K562 (cell line): Measurements from ENCODE around the gene ABAT. TPM values are rescaled to one million over a fixed set of nuclear protein-coding genes. Genes with fewer than 3 reads are reported as not detected.

Experiments used
- CBX1 ChIP-seq: sonication (generic); IDR thresholded peaks from 2 replicates; pipeline ENCODE4 v1.6.1; 2016; ENCODE audit warnings: antibody characterized with exemption, low read depth, mild to moderate bottlenecking
- CC2D1A ChIP-seq: fragments of 450-650 bp; IDR thresholded peaks from 2 replicates; pipeline ENCODE4 v1.6.1; 2017; ENCODE audit warnings: mild to moderate bottlenecking
- HNRNPUL1 ChIP-seq: fragments of 200-400 bp; formaldehyde crosslinking; IDR thresholded peaks from 2 replicates; pipeline ENCODE4 v1.6.1; 2017; ENCODE audit warnings: low read length
- MCM2 ChIP-seq: fragments of 450-650 bp; IDR thresholded peaks from 2 replicates; pipeline ENCODE4 v1.6.1; 2017; ENCODE audit warnings: low read depth, mild to moderate bottlenecking
- PTBP1 ChIP-seq: fragments of 200-400 bp; formaldehyde crosslinking; IDR thresholded peaks from 2 replicates; pipeline ENCODE4 v1.6.1; 2017; ENCODE audit warnings: low read depth, low read length
- RHOXF2B ChIP-seq: fragments of 250-450 bp; sonication (Bioruptor Pico); conservative IDR thresholded peaks from 2 replicates; pipeline ENCODE4 v1.5.1; 2021
- RNF219 ChIP-seq: fragments of 250-450 bp; sonication (Bioruptor Pico); IDR thresholded peaks from 2 replicates; pipeline ENCODE4 v1.5.0; 2022; ENCODE audit warnings: mild to moderate bottlenecking
- SMARCB1 ChIP-seq: IDR thresholded peaks from 2 replicates; pipeline ENCODE4 v1.6.1; 2011; ENCODE audit warnings: improper control_type of control experiment, low read depth; ENCODE audit not compliant: insufficient read length
- SRSF7 ChIP-seq: fragments of 200-400 bp; formaldehyde crosslinking; optimal IDR thresholded peaks from 2 replicates; pipeline ENCODE3; 2017; ENCODE audit warnings: mild to moderate bottlenecking, low read depth, low read length
- TAL1 ChIP-seq: fragments of 450-650 bp; IDR thresholded peaks from 2 replicates; pipeline ENCODE4 v1.6.1; 2016; ENCODE audit warnings: mild to moderate bottlenecking
- ZBTB40 ChIP-seq, 2 experiments: fragments of 450-650 bp in 1 of 2; sonication (generic) in 1 of 2; formaldehyde crosslinking in 1 of 2; IDR thresholded peaks; 2 replicates each; pipeline versions ENCODE4 v1.7.1 to v1.9.0; 2016 to 2022; ENCODE audit warnings: inconsistent platforms in 1 of 2, mild to moderate bottlenecking in 1 of 2, missing genetic modification reagents in 1 of 2
- ZBTB8A ChIP-seq: fragments of 450-650 bp; IDR thresholded peaks from 2 replicates; pipeline ENCODE4 v1.6.1; 2018; ENCODE audit warnings: mild to moderate bottlenecking, moderate library complexity; ENCODE audit not compliant: partially characterized antibody
- ZZZ3 ChIP-seq: fragments of 450-650 bp; IDR thresholded peaks from 2 replicates; pipeline ENCODE4 v1.6.1; 2016; ENCODE audit warnings: antibody characterized with exemption, mild to moderate bottlenecking, moderate library complexity
- polyA plus RNA-seq, 8 experiments: library from polyadenylated mRNA; depleted of rRNA in 4 of 8; stranded (reverse) in 5 of 8; unstranded in 3 of 8; fragments of >200 nt; fragmentation: Nextera tagmentation in 2 of 8; fragmentation: Illumina TruSeq in 1 of 8; extraction: Ambion mirVana in 2 of 8; extraction: Trizol in 1 of 8; gene quantifications; 2 replicates each; pipeline versions ENCODE4 v1.2.1 to v1.2.3, GENCODE V29; 2011 to 2014; ENCODE audit warnings: inconsistent platforms in 1 of 8, missing spikeins in 1 of 8
- total RNA-seq, 7 experiments: library from RNA; depleted of rRNA in 6 of 7; stranded (reverse); fragments of >200 nt in 6 of 7; fragmentation: Illumina TruSeq in 2 of 7; extraction: Trizol in 2 of 7; gene quantifications; 2 replicates each; pipeline versions ENCODE4 v1.2.1 to v1.2.3, GENCODE V29; 2011 to 2021; ENCODE audit warnings: low replicate concordance in 1 of 7

Gene ABAT
- total and polyA plus RNA-seq, 9 of the 15 experiments (the other 6 are each of a cell fraction or from before 2014, with no cell fraction given) = 0.01 to 0.49 (median 0.10) TPM

GRCh38 chr16:8797364-8798173 lies 123.2 kb downstream of the ABAT start, which contains the start of the genes PMM2 and TMEM186 (continued):
- peak; percentile 96 for TF ChIP-seq ZBTB40 (IDR thresholded peaks at IDR 0.05)
- TF ChIP-seq ZBTB40 (CRISPR knock-in tag; IDR thresholded peaks at IDR 0.05) = no peak
- no peak for TF ChIP-seq RHOXF2B
- no peak for TF ChIP-seq RNF219 (CRISPR knock-in tag)
- TF ChIP-seq TAL1 = no peak
- no peak for TF ChIP-seq SRSF7
- TF ChIP-seq ZZZ3 = no peak
- TF ChIP-seq MCM2 = no peak
- TF ChIP-seq CBX1 = no peak
- TF ChIP-seq ZBTB8A = no peak
- no peak for TF ChIP-seq CC2D1A
- TF ChIP-seq SMARCB1 = no peak
- TF ChIP-seq PTBP1 = no peak
- no peak for TF ChIP-seq HNRNPUL1
